A673 (cell line): ENCODE measurements around the gene MYBPHL.

Experiments used
- CTCF ChIP-seq: fragments of 300-800, 200-600 bp; sonication (generic); conservative IDR thresholded peaks from 2 replicates; pipeline ENCODE4 v1.5.1; 2017; ENCODE audit warnings: low read depth, mild to moderate bottlenecking, antibody characterized with exemption, low read length, moderate library complexity, mixed read lengths
- EZH2 ChIP-seq: fragments of 200-600 bp; sonication (generic); IDR thresholded peaks from 2 replicates; pipeline ENCODE4 v1.6.1; 2017; ENCODE audit warnings: borderline replicate concordance, low read depth, mild to moderate bottlenecking, mixed read lengths, antibody characterized with exemption, low read length; ENCODE audit not compliant: poor library complexity, severe bottlenecking

- TF ChIP-seq CTCF (no peak), EZH2 (no peak)
These were observed 34.6 kb downstream of the MYBPHL start for GRCh38 chr1:109272021-109272799.
